NCI-H1930 (cell line): Measurements from ENCODE around the gene PCDHGA1.
A peak's percentile ranks its signal among the peaks of the same experiment; 100 is the strongest.

Experiments used
- DNase-seq, 2 experiments: peaks; one replicate each; lab custom pipeline; 2025; lab: John Stamatoyannopoulos, UW

The PCDHGA1 gene

DNA sequence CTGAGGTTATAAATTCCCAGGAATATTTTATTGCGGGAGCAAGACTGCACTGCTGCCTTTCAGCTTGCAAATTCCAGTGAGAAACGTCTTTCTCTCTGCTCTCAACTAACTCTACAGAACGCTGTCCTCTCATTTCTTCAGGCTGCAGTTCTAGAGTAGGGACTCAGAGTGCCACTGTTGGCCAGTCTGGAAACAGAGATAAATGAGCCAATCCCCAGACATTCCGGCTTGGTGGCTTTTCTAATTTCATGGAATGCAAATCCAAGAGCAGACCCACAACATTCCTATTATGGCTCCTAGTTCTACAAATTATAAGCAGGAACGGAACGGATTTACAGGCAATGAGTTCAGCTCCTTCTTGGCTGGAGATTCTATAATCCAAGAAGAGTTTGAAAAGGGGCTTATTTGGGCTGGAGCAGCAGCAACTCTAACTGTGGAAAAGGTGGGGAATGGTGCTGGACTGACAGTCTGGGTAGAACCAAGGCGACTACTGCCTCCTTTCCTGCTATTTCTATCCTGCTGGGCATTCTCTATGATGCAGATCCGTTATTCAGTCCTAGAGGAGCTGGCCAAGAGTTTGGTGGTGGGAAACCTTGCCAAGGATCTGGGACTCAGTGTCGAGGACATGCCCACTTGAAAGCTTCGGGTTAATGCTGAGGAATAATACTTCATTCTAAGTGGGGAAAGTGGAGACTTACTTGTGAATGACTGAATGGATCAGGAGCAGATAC, 109.3 kb downstream of the PCDHGA1 start:
- DNase-seq, result no peak

GRCh38 chr5:141440341-141440740, 110.0 kb downstream of the PCDHGA1 start:
- no peak for DNase-seq

GRCh38 chr5:141441571-141442170, 111.4 kb downstream of the PCDHGA1 start:
- DNase-seq, result no peak

DNA sequence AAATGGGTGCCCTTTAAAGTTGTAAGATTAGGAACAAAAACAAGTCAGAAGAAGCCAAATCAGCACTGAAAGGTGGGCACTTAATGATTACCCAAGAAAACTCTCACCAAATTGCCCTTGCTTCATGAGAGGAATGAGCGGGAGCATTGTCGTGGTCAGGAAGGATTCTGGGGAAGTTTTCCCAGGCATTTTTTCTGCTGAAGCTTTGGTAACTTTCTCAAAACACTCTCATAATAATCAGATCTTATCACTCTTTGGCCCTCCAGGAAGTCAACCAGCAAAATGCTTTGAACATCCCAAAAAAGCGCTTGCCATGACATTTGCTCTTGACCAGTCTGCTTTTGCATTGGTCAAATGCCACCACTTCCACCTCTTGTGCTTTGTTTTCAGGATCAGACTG, 135.0 kb downstream of the PCDHGA1 start:
- DNase-seq, result no peak

- no peak for DNase-seq
Observed at GRCh38 chr5:141475625-141476131, 145.4 kb downstream of the PCDHGA1 start, which contains the start of gene PCDHGC3. TSS of gene PCDHGC3 (plus strand) at chr5:141475966. CDS start at chr5:141476117, 151 bp downstream.

- DNase-seq, result no peak
Observed at GRCh38 chr5:141476132-141476911, 146.0 kb downstream of the PCDHGA1 start.

DNA sequence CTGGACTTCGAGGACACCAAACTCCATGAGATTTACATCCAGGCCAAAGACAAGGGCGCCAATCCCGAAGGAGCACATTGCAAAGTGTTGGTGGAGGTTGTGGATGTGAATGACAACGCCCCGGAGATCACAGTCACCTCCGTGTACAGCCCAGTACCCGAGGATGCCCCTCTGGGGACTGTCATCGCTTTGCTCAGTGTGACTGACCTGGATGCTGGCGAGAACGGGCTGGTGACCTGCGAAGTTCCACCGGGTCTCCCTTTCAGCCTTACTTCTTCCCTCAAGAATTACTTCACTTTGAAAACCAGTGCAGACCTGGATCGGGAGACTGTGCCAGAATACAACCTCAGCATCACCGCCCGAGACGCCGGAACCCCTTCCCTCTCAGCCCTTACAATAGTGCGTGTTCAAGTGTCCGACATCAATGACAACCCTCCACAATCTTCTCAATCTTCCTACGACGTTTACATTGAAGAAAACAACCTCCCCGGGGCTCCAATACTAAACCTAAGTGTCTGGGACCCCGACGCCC, 146.8 kb downstream of the PCDHGA1 start:
- DNase-seq, result no peak

- no peak for DNase-seq
Observed at GRCh38 chr5:141477815-141478214, 147.5 kb downstream of the PCDHGA1 start.

- DNase-seq, result no peak
Observed at GRCh38 chr5:141478321-141478945, 148.1 kb downstream of the PCDHGA1 start.

DNA sequence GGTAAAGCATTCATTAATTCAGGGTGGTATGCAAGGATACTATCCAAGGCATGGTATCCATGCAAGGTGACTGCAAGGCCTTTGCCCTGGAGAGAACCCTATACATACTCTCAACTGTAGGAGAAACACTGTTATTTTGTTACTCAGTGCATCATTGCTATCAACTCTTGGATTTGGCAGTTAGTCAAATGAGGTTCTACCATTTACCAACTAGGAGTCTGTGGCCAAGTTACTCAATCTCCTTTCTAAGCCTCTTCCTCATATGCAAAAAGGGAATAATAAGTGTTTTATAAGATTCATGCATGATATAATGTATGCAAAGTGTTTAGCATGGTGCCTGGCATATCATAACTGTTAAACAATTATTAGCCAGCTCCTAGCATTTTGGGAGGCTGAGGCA, 149.5 kb downstream of the PCDHGA1 start:
- no peak for DNase-seq

DNA sequence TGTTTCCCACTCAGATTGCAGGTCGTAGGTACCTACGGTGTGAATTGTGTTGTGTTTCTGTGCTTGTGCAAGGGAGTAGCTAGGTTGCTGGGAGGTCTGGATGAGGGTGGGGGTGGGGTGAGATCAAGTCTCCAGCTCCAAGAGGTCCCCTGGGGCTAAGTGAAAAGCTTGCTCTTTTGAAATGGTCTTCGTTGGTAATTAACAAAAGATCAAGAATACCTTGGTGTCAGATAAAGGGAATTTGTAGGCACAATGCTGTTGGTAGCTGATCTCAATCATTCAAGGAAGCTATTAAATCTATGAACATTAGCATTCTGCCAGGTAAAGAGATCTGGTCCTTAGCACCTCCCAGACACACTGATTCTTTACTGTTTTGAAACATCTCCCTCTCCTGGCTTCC, 153.6 kb downstream of the PCDHGA1 start:
- DNase-seq, result no peak

- no peak for DNase-seq
Observed at GRCh38 chr5:141484310-141484640, 154.0 kb downstream of the PCDHGA1 start.

GRCh38 chr5:141484641-141485311, 154.5 kb downstream of the PCDHGA1 start, which contains the start of gene PCDHGC4:
TSS of gene PCDHGC4 (plus strand) at chr5:141485030. CDS start at chr5:141485174, 144 bp downstream.
- DNase-seq, result peak; percentile 2 to 20

DNA sequence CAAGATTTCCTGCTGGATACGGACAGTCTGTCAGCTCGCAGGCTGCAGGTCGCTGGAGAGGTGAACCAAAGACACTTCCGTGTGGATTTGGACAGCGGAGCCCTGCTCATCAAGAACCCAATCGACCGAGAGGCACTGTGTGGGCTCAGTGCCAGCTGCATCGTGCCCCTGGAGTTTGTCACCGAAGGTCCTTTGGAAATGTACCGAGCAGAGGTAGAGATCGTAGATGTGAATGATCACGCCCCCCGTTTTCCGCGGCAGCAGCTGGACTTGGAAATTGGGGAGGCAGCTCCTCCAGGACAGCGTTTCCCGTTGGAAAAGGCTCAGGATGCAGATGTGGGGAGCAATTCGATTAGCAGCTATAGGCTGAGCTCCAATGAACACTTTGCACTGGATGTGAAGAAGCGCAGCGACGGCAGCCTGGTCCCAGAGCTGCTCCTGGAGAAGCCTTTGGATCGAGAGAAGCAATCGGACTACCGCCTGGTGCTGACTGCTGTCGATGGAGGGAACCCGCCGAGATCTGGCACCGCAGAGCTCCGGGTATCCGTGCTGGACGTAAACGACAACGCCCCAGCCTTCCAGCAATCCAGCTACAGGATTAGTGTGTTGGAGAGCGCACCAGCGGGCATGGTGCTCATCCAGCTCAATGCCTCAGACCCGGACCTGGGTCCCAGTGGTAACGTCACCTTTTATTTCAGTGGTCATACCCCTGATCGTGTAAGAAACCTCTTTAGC, 155.2 kb downstream of the PCDHGA1 start:
- DNase-seq, result no peak

DNA sequence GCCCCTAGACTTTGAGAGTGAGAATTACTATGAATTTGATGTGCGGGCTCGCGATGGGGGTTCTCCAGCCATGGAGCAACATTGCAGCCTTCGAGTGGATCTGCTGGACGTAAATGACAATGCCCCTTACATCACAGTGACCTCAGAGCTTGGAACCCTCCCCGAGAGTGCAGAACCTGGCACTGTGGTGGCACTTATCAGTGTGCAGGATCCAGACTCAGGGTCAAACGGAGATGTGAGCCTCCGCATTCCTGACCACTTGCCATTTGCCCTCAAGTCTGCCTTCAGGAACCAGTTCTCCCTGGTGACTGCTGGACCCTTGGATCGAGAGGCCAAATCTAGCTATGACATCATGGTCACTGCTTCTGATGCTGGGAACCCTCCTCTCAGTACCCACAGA, 155.8 kb downstream of the PCDHGA1 start:
- no peak for DNase-seq

GRCh38 chr5:141487131-141487530, 156.8 kb downstream of the PCDHGA1 start:
- no peak for DNase-seq

- no peak for DNase-seq
Observed at GRCh38 chr5:141488591-141489561, 158.6 kb downstream of the PCDHGA1 start, which contains the start of gene PCDHGC5. TSS of gene PCDHGC5 (plus strand) at chr5:141489081. CDS start at chr5:141489241, 160 bp downstream.

GRCh38 chr5:141489841-141490240, 159.5 kb downstream of the PCDHGA1 start:
- no peak for DNase-seq

DNA sequence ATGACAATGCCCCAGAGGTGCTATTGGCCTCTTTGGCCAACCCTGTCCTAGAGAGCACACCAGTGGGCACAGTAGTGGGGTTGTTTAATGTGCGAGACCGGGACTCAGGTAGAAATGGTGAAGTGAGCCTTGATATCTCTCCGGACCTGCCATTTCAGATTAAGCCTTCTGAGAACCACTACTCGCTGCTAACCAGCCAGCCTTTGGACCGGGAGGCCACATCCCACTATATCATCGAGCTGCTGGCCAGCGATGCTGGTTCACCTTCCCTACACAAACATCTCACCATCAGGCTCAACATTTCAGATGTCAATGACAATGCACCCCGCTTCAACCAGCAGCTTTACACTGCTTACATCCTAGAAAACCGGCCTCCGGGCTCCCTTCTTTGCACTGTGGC, 160.0 kb downstream of the PCDHGA1 start:
- no peak for DNase-seq
